Brain pericyte (primary cell): ENCODE measurements around the gene NDUFB3.
"Not testable (repeated sequence)": the region's sequence is repeated elsewhere in the genome, so short reads cannot be mapped to it uniquely, and the experiment has no call there.

Experiments used
- DNase-seq: peaks from one replicate; pipeline ENCODE4 v3.0.0-alpha.2; 2012; ENCODE audit warnings: low read depth, low spot score

Gene NDUFB3

DNA sequence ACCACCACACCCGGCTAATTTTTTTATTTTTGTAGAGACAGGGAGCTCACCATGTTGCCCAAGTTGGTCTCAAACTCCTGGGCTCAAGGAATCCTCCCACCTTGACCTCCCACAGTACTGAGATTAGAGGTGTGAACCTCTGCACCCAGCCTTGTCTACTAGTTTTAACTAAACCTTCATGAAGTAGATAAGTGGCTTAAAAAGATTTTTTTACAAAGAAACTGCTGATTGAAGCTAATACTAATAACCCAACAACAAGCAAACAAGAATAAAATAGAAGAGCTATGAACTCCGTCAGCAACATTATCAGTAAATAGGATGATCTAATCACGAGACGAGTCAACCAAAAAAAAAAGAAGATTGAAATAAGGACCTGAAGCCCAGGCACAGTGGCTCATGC, 18.8 kb downstream of the NDUFB3 start:
- DNase-seq = no peak

DNA sequence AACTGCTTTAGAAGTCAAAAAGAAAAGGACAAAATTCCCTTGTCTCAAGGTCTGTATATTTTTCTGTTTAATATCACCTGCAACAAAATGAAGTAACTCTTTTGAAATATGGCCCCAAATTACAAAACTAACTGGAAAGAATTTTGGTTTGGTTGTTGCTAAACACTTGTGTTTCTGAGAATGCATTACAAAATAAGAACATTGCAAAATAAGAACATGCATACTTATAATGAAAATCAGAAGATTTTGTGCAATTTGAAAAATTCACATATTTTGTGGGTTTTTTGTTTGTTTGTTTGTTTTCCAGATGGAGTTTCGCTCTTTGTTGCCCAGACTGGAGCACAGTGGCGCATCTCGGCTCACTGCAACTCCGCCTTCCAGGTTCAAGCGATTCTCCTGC, 21.8 kb downstream of the NDUFB3 start:
- no peak for DNase-seq

DNA sequence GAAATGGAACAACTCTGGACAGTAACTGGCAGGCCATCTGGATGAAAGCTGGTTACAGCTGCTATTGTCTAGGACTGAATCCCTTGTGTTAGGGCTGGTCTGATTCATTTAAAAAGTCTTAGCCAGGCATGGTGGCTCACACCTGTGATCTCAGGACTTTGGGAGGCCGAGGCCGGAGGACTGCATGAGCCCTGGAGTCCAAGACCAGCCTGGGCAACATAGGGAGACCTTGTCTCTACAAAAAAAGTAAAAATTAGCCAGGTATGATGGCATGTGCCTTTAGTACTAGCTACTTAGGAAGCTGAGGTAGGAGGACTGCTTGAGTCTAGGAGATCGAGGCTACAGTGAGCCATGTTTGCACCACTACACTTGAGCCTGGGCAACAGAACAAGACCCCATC, 28.7 kb downstream of the NDUFB3 start:
- no peak for DNase-seq

DNA sequence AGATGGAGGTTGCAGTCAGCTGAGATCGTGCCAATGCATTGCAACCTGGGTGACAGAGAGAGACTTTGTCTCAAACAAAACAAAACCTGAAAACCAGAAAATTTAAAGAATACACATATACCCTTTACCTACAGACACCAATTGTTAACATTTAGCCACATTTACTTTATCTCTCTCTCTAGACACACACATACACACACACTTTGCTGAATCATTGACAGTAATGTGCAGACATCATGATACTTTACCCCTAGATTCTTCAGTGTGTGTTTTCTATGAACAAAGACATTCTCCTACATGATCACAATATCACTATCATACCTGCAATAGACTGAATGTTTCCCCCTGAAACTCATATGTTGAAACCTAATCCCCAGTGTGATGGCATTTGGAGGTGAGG, 34.0 kb downstream of the NDUFB3 start:
- no peak for DNase-seq

DNA sequence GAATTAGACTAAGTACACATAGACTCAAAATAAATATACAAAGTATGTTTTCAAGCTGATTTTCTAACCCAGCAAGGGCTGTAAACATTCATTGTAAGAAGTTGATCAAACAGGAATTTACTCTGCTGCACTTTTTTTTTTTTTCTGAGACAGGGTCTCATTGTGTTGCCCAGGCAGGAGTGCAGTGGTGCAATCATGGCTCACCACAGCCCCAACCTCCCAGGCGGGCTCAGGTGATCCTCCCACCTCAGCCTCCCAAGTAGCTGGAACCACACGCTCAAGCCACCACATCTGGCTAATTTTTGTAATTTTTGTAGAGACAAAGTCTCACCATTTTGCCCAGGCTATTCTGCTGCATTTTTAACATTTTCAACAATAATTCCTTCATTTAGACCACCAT, 35.8 kb downstream of the NDUFB3 start:
- DNase-seq = no peak

DNA sequence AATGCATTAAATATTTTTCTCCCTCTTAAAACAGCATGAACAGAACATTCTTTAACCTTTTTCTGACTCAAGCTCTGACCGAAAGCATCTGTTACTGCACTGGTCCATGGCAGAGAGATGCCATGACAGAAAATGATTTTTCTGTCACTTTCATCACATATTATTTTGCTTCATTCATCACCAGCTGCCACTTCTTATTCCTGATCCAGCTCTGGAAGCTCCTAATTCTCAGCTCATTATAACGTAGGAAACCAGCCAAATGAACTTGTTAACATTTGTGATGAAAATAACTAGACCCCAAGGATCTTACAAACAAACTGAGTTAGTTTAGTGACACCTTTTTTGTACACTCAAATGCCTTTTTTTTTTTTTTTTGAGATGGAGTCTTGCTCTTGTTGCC, 36.5 kb downstream of the NDUFB3 start:
- no peak for DNase-seq

DNA sequence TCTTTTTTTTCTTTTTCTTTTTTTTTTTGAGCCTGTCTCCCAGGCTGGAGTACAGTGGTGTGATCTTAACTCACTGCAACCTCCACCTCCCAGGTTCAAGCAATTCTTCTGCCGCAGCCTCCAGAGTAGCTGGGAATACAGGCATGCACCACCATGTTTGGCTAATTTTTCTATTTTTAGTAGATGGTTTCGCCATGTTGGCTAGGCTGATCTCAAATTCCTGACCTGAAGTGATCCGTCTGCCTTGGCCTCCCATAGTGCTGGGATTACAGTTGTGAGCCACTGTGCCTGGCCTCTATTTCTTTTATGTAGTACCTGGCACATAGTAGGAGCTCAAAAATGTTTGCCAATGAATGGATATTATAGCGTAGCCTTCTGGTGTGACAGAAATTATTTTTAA, 37.4 kb downstream of the NDUFB3 start:
- no peak for DNase-seq

DNA sequence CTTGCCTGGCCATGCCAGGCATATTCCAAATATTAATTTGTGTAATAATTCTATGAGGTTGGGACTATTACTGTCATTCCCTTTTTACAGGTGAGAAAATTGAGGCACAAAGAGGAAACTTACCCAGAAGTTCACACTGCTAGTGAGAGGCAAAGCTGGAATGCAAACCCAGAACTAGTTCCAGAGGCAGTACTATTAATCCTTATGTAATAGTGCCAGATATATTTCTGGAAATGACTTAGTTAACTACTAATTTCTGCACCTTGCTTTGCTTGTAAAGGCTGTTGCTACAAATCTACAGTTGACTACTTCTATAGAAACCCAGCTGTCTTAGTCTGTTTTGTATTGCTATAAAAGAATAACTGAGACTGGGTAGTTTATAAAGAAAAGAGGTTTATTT, 38.8 kb downstream of the NDUFB3 start:
- no peak for DNase-seq

DNA sequence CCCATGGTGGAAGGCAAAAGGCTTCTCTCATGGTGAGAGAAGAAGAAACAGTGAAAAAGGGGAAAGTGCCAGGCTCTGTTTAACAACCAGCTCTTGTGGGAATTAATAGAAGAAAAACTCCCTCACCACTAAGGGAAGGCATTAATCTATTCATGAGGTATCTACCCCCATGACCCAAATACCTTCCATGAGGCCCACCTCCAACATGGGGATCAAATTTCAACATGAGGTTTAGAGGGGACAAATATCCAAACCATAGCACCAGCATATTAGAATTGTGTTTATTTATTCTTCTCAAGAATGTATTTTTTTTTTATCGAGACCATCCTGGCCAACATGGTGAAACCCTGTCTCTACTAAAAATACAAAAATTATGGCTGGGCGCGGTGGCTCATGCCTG, 39.3 kb downstream of the NDUFB3 start:
- no peak for DNase-seq

DNA sequence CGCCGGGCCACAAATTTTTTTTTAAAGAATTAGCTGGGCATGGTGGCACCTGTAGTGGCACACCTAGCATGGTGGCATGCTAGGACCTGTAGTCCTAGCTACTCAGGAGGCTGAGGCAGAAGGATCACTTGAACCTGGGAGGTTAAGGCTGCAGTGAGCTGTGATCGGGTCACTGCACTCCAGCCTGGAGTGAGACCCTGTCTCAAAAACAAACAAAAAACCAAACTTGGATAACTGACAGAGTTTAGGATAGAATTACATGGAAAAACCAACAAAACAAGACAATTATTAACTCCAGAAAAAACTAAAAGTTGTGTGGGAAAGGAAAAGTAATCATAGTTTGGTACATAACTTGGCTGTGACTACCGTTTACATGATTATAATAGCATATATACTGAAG, 42.5 kb downstream of the NDUFB3 start:
- DNase-seq = no peak

DNA sequence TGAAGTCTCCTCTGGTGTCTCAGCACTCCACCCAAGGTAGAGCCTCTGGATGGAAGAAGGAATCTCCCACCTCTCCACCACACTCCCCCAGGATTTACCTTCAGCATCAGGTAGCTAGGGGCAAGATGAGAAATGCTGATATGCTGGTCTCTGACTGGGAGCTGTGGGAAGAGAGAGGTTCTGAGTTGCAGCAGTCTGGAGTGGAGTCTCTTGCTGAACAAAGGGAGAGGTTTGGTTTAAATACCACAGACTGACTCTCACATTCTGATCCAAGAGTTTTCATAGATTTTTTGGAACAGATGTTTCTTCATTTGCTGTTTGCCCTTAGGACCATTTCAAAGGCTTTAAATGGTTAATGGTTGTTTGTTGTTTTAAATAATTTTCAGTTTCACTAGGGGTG, 43.0 kb downstream of the NDUFB3 start:
- no peak for DNase-seq

DNA sequence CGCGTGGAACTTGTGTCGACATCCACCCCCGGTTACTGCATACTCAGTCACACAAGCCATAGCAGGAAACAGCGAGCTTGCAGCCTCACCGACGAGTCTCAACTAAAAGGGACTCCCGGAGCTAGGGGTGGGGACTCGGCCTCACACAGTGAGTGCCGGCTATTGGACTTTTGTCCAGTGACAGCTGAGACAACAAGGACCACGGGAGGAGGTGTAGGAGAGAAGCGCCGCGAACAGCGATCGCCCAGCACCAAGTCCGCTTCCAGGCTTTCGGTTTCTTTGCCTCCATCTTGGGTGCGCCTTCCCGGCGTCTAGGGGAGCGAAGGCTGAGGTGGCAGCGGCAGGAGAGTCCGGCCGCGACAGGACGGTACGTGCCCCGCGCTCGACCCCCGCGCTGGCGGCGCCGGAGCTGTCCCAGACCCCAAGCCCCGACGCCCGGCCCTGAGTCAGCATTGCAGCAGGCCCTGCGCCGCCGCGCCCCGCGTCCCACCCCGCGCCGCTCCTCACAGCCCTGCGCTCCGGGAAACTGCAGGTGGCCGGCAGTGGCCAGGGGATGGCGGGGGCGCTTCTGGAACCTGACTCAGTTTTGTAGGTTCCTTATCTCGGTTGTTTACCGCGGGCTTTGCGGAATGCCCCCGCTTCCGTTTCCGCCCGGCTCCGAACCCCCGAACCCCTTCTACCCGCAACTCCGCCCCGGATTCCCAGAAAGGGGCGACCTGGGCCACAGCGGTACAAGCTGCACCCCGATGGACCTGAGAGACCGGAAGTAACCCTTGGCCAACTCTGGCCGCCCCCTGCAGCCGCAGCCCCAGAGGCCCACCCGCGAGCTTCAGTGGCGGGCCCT, 44.5 kb downstream of the NDUFB3 start, which contains the start of gene CFLAR:
Gene CFLAR, plus strand, starts transcription at position 50 of the 844 bp plus-strand sequence. CDS start 13,702 bp downstream, outside the sequence.
- DNase-seq = peak; percentile 51

DNA sequence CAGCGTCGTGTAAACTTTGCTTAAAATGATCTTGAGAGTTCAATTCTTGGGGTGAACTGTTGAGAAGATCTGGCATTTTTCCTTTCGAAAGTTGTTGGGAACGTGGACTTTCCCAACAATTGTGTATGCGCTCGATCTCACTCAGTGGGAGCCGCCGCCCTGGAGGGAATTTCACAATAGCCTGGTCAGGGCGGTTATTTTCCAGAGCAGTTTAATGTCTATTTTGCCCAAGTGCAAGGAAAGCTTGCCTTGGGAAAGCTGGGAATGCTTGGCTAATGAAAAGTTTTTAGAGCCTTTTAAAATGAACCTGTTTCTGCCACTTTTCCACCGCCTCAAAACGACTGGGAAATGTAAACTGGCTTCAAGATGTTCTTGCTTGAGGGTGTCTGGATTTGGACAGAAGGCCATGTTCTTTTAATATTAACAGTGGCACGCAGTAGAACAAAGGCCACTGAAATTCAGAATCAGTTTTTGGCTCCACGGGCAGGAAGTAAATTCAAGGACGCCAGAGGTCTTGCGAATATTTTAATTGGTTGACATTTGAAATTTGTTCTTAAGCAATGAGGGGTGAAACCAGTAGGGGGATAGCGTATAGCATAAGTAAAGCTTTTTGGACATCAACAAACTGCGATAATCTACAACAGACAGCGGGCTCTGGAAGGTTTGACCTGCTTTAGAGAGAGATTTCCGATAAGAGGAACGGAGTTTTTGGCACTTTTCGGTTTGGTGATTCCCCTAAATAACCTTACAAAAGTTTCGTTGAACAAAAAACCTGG, 45.3 kb downstream of the NDUFB3 start:
- DNase-seq = peak; percentile 48

DNA sequence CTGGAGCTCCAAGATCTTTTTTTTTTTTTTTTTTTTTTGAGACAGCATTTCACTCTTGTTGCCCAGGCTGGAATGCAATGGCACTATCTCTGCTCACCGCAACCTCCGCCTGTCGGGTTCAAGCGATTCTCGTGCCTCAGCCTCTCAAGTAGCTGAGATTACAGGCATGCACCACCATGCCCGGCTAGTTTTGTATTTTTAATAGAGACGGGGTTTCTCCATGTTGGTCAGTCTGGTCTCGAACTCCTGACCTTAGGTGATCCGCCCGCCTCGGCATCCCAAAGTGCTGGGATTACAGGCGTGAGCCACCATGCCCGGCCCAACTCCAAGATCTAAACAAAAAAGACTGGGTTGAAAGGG, 45.9 kb downstream of the NDUFB3 start:
- DNase-seq = not testable (repeated sequence)

DNA sequence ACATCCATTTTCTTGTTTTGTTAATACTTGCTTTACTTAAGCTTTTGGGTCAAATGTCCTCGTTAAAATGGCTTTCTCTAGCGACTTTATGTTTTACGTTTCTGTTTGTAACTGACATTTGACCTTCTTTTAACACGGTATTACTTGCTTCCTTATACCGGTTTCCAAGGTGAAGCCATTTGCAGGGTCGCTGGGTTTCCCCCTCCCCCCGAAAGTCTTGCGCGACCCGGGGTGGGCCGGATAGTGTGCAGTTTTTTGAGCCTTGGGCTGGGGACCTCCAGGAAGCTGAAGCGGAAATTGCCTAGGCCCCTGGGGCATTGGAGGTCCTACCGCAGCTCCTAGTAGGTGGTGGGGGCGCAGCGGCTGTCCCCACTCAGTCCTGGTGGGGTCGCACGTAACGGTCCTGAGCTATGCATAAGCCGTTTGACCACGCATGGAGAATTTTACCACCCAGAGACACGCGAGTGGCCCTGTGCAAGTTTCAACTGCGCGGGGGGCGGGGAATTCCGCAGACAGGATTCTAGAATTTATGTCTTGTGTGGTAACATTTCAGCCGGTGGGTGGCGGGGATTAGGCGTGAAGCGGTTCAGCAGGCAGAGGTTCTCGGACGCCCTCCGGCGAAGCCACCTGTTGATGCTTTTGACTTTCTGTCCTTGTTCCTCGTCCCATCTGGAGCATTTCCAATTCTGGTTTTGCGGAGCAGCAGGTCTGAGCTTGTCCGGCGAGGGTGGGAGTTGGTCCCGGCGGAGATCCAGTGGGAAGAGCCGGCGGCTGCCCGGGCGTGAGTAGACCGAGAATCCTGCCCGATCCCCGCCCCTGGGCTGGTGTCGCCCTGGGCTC, 46.5 kb downstream of the NDUFB3 start:
- DNase-seq = no peak

DNA sequence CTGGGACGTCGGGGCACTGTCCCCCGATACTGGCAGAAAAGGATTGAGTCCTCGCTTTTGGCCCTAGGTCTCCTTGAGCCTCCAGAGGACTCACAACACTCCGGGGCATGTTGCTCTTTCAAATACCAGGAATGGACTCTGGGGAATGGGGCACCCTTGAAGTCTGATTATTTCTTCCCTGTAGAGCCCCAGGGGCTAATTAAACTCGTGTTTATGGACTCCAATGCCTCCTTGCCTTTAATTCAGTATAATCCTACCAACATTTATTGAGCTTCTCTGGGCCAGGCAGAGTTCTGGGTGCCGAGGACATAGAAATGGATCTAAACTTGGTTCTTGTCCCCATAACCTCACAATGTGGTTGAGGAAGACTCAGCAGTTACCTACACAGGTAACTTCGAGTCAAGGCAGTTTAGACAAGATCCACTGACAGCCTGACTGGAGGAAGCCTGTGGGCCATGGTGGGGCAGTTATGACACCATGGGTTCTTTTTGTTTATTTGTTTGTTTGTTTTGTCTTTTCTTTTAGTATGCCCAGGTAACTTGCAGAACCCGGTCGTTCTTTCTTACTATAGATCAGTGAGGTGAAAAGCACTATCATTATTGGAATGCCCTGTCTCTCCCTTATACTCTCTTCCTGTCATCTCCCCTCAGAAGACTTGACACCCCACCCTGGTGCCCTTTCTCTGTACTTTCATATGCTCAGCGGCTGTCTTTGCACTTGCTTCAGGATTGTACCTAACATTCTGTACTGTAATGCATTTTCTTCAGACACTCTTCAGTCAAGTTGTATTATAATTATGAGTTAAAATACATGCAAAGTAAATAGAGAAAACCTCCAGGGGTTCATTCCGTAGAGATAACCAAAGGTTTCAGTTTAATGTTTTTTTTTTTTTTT, 47.4 kb downstream of the NDUFB3 start:
- DNase-seq = no peak

DNA sequence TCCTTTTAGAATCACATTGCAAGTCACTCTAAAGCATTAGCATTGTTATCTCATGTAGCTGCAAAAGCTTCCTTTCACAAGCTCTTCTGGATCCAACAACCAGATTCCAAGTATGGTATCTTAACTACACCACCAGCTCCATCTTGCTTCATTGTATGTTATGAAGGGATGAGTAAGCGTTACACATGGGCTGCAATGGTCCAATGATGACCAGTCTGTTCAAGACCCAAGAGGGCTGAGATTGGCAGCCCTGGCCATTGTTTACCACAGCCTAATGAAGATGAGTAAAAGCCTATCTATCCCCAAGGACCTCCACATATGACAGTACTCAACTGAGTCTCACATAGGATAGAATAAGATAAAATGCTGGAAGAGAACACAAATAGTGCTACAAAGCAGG, 50.5 kb downstream of the NDUFB3 start:
- no peak for DNase-seq

DNA sequence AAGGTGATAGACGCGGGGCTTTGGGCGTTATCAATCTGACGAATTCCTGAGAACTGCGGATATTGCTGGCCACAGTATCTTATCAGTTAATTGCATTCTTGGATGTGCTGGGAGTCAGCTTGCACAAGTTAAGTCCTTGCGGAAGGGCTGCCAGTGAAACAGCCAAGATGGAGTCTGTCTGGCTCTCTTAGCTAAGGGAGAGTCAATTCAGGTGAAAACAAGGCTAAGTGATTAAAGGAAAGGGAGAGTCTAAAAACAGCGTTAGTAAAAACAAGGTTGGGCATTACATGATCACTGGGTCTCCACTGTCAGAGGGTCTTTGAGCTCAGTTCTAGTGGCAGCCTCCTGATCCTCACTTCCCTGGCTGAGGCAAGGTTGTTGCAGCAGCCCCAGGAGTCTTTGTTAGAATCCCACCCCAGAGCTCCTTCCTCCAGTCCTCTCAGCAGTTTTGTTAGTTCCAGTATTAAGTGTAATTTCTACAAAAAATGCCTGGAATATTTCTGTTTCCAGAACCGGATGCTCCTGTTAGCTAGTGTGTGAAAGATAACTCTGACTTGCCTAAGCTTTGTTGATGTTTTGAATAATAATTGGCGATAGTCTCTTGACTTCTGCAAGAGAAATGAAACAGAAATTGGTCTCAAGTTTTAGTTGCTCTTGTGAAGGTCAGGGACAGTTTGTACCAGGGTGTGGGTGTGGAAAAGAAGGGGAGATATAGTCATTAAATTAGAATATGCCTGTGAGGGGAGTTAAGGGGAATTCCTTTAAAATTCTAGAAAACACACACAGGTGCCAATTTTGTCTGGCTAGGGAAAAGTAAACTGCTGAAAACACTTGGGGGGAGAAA, 54.7 kb downstream of the NDUFB3 start:
- DNase-seq = no peak

DNA sequence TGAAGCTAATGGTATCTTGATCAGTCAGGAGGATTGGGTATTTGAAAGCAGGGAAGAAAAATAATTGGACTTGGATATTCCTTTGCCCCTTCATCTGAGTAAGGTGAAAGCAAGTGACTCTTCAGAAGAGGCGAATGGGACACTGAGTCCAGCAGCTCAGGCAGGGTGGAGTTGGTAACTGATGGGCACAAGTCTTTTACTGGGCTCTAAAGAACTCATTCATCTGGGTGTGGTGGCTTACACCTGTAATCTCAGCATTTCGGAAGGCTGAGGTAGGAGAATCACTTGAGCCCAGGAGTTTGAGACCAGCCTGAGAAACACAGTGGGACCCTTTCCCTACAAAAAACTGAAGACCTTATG, 55.3 kb downstream of the NDUFB3 start:
- DNase-seq = no peak

DNA sequence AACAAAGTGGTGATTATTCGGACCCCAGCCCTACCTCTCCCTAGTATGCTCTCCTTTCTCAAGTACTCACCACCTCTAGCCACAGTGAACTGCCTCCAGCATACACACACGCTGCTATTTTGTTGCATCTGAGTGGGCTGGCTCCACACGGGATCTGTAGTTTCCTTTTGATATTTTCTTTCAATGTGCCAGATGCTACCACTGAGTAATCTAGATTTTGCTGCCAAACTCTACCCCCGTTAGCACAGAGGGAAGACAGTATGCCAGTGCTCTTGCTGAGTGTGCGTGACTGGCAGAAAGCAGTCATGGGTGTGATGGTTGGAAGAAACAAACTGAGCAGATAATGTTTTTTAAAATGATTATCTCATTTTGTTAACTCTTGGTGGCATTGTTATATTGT, 55.8 kb downstream of the NDUFB3 start:
- DNase-seq = no peak
